Measurements from ENCODE around the gene TUBB4B.
A peak's percentile ranks its signal among the peaks of the same experiment; 100 is the strongest.

The TUBB4B gene

GRCh38 chr9:137212520-137212919 lies 28.6 kb upstream of the TUBB4B start:
- no peak for DNase-seq (ENCODE audit: low spot score)

- DNase-seq (ENCODE audit: low spot score): no peak
These were observed 27.7 kb upstream of the TUBB4B start for GRCh38 chr9:137213160-137214060.

DNA sequence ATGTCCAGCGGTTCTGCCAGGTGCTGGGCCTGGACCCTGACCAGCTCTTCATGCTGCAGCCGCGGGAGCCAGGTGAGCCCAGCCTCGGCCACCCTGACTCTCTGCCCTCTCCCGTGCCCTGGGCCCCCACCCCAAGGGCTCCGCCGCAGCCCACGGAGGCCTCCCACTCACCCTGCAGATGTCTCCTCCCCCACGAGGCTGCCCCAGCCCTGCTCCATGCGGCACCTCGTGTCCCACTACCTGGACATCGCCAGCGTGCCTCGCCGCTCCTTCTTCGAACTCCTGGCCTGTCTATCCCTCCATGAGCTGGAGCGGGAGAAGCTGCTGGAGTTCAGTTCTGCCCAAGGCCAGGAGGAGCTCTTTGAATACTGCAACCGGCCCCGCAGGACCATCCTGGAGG lies 26.5 kb upstream of the TUBB4B start:
- no peak for DNase-seq (ENCODE audit: low spot score)

DNA sequence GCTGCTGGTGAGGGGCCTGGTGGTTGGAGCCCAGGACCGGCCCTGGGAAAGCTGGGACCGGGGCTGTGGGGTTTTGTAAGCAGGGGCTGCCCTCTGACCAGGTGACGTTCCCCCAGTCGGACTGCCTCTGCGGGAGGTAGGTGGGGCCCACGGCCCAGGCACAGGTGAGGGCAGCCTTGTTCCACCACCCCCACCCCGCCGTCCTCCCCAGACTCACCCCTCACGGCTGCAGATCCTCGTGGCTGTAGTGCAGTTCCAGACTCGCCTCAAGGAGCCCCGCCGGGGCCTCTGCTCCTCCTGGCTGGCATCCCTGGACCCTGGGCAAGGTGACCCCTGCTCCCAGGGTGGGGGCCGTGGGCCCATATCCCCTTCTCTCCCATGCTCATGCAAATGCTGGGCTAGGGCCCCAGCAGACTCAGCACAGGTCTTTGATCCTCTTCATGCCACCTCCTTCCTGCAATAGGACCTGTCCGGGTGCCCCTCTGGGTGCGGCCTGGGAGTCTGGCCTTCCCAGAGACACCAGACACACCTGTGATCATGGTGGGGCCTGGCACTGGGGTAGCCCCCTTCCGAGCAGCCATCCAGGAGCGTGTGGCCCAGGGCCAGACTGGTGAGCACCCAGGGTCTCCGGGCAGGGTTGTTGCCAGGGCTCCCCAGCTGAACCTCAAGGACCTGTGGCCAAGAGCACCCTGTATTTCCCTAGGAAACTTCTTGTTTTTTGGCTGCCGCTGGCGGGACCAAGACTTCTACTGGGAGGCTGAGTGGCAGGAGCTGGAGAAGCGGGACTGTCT lies 25.7 kb upstream of the TUBB4B start:
- no peak for DNase-seq (ENCODE audit: low spot score)

DNA sequence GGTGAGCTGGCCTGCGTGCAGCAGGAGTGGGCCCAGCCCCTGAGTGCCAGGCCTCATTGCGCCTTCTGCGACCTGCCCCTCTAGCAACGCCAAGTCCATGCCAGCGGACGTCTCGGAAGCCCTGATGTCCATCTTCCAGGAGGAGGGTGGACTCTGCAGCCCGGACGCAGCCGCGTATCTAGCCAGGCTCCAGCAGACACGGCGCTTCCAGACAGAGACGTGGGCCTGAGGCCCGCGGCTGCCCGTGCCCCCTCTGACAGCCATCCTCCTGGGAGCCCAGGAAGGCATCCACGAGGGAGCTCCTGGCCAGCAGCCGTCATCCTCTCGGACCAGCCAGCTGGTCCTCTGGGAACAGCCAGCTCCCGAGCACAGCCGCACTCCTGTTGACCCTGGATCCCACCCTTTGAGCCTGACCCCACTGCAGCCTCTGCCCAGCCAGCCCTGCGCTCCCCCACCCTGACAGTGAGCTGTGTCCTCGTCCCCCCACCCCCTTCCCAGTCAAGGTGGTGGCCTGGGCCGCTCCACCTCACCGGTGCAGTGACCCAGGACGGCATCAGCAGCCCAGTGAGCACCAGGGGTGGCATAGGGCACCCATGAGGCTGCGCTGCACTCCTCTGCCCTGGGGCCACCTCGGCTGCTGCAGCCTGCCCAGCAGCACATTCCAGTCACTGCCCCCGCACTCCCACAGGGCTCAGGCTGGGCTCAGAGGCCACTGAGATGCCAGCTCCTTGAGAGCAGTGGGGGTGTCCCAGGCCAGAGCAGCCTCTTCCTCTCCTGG lies 24.7 kb upstream of the TUBB4B start:
- DNase-seq (ENCODE audit: low spot score): no peak

DNA sequence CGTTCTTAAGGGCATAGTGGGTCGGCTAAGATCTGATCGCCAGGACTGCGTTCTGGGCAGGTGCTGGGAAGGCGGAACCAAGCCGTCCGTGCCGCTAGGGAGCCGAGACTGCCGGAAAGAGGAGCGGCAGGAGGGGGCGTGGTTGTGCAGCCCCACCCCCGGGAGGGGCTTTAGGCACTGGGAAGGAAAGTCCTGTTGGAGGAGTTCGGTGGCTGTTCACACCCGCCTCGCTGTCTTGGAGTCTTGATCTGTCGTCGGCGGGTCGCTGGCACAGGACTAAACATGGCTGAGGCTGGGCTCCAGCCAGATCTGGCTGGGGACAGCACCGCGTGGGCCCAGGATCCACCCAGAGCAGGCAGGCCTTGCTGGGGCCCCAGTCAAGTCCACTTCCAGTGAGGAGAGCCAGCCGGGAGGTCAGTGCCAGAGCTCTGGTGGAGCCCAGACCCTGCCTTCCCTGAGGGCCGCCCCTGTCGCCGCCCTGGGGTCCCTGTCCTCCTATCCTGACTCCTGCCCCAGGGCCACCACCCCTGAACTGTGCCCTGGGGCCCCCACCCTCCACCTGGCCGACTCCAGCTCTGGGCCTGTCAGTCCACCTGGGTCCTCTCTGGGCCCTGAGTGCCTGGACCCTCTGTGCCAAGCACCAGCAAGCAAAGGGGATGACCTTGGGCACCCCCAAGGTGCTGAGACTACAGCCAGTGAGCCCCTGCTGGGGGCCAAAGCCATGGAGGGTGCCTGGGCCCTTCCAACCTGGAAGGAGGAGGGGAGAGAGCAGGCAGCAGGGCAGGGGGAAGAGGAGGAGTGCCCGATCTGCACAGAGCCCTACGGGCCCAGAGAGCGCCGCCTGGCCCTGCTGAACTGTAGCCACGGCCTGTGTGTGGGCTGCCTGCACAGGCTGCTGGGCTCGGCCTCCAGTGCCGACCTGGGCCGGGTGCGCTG lies 23.5 kb upstream of the TUBB4B start:
- peak; percentile 84 for DNase-seq (ENCODE audit: low spot score)

GRCh38 chr9:137218212-137218753 lies 22.8 kb upstream of the TUBB4B start:
- DNase-seq (ENCODE audit: low spot score): no peak

DNA sequence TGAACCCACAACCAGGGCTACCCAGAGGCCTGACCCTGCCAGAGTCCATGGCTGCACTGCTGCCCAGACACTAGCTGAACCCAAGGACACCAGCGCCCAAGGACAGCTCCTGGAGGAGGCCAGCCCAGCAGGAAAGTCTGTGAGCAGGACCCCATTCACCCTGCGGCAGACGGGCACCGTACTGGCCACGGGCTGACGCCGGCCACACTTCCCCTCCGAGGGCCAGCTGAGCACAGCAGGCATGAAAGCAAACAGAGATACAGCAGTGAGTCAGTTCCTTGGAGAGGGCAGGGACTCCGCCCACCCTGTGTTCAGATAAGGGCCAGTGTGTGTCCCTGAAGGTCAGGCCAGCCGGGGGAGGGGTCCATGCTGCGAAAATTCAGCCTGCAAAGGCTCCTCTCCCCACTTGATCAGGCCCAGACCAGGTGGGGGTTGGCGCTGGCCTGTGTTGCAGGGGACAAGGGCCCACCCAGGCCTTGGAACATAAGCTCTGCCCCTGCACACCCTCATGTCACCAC lies 22.3 kb upstream of the TUBB4B start:
- DNase-seq (ENCODE audit: low spot score): no peak

DNA sequence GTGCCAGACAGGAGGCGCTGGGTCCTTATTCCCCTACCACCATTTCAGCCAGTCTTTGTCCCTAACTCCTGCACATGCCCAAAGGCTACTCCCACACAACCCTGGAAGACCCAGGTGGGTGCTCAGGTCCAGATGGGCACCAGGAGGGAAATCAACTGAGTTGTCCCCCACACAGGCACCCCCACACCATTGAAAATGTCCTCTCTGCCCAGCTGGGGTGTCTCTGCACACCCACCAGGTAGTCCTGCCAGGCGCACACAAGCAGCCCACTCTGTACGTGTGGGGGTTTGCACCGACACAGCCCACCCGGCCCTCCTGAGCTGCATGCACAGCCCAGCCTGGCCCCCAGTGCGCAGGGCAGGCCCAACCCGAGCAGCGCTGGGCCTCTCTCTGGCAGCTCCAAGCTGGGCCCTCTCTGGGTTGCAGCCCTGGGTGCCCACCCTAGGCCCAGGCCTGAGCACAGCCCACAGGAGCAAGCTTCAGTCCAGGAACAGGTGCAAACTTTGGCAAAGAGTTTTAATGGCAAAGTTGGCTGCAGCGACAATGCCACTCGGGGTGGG lies 21.2 kb upstream of the TUBB4B start:
- no peak for DNase-seq (ENCODE audit: low spot score)

GRCh38 chr9:137220317-137221094 lies 20.6 kb upstream of the TUBB4B start:
- DNase-seq (ENCODE audit: low spot score): no peak

- DNase-seq (ENCODE audit: low spot score): no peak
These were observed 20.0 kb upstream of the TUBB4B start for GRCh38 chr9:137221095-137221505.

DNA sequence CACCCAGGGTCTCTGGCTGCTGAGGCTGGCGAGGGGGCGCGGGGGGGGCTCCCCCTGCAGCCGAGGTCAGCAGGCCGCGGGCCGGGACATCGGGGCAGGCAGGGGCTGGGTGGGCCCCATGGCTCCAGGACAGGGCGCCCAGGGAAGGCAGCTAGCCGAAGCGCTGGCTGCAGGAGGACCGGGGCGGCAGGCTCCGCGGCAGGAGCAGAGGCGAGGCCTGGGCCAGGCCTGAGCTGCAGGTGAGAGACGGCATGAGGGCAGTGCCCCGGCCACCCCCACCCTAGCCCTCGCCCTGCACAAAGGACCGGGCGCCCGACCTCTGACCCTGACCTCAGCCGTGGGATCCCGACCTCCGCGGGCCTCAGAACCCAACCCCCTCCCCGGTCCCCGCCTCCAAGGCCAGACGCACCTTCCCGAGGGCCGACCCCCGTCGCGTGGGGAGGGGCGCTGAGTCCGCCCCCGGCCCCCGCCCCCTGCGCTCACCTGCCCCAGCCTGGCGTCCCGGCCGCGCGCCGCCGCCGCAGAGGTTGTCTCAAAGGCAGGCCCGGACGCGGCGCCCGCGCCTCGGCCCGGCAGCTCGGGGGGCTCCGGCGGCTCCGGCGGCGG lies 19.5 kb upstream of the TUBB4B start:
- no peak for DNase-seq (ENCODE audit: low spot score)

GRCh38 chr9:137222190-137223077 lies 18.7 kb upstream of the TUBB4B start, which contains the start of gene RNF208:
Gene RNF208 (minus strand): TSS chr9:137222240. CDS start chr9:137221212, 1,028 bp downstream.
- peak; percentile 32 for DNase-seq (ENCODE audit: low spot score)

- DNase-seq (ENCODE audit: low spot score): peak; percentile 99
These were observed 17.8 kb upstream of the TUBB4B start for GRCh38 chr9:137223078-137223970.

- no peak for DNase-seq (ENCODE audit: low spot score)
These were observed 16.0 kb upstream of the TUBB4B start, which contains the start of gene CYSRT1 for GRCh38 chr9:137224830-137225694. Gene CYSRT1 (plus strand): TSS chr9:137225174. CDS start chr9:137225622, 448 bp downstream.
